ENCODE data around the gene ITFG2.

The ITFG2 gene

GRCh38 chr12:2832550-2833127 lies 20.2 kb downstream of the ITFG2 start:
- no peak for DNase-seq (ENCODE audit: low spot score)

- DNase-seq (ENCODE audit: low spot score), result no peak
Measured at GRCh38 chr12:2833327-2833726, 20.9 kb downstream of the ITFG2 start.

DNA sequence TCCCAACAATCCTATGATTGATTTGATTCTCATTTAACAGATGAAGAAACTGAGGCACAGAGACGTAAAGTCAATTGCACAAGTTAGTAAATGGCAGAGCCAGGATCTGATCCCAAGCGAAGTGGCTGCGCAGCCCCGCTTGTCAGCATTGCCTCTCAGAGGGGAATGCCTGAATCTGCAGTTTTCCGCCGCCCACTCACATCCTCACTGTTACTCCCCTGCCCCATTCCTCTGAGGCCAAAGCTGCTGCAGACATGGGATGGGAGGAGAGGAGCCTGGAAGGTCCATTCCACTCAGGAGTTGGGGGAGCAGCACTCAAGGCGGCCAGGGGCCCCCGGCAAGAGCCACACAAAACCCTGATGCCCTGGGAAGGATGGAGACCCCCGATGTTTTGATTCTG lies 21.3 kb downstream of the ITFG2 start:
- DNase-seq (ENCODE audit: low spot score), result no peak

DNA sequence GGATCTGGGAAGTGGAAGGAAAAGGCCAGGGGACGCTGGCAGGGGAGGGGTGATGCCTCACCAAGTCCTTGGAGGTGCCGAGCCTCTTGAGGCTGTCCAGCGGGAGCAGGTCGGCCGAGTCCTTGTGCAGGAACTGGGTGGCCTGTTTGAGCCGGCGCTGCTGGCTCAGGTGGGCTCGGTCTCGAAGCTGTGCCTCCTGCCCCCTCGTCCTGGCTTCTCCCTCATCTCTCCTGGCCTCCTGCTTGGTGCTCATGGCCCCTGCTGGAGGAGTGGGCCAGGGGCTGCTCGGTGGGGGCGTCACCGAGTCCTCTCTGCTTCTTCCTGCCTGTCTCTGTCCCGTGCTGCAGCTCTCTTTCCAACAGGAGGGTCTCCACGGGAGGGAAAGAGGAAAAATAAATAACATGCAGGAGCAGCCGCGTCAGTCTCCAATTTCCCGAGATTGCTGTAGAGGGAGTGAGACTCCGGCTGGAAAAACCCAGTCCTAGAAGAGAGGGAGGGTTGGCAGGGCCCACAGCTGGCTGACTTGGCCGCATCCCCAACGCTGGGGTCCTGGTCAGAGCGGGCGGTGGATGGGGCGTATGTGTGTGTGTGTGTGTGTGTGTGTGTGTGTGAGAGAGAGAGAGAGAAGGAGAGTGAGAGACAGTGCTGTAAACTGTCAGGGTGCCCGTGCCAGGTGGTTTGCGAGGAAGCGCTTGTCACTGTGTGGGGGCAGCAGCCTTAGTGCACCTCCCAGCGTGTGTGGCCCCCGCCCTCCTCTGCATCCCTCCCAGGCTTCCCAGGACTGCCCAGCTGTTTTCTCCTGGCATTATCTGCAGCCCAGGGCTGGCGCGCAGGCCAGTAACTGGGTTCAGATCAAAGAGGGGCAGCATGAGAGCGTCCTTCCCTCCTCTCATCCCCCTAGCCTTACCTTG lies 22.4 kb downstream of the ITFG2 start, which contains the start of gene NRIP2:
Gene NRIP2, minus strand, starts transcription at position 455 of the 911 bp plus-strand sequence. Its CDS starts 52 bp downstream, at position 403.
- no peak for DNase-seq (ENCODE audit: low spot score)

- peak; percentile 38 for DNase-seq (ENCODE audit: low spot score)
Measured at GRCh38 chr12:2835691-2836403, 23.4 kb downstream of the ITFG2 start.

DNA sequence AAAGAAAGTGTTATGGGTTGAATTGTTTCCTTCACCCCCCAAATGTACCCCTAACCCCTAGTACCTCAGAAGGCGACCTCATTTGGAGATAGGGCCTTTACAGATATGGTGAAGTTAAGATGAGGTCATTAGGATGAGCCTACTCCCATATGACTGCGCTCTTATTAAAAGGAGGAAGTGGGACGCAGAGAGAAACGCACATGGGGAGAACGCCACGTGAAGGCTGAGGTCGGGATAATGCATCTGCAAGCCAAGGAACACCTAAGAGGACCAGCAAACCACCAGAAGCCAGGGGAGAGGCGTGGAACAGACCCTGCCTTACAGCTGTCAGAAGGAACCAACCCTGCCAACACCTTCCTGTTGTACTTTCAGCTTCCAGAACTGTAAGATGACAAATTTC lies 24.1 kb downstream of the ITFG2 start:
- DNase-seq (ENCODE audit: low spot score), result no peak

DNA sequence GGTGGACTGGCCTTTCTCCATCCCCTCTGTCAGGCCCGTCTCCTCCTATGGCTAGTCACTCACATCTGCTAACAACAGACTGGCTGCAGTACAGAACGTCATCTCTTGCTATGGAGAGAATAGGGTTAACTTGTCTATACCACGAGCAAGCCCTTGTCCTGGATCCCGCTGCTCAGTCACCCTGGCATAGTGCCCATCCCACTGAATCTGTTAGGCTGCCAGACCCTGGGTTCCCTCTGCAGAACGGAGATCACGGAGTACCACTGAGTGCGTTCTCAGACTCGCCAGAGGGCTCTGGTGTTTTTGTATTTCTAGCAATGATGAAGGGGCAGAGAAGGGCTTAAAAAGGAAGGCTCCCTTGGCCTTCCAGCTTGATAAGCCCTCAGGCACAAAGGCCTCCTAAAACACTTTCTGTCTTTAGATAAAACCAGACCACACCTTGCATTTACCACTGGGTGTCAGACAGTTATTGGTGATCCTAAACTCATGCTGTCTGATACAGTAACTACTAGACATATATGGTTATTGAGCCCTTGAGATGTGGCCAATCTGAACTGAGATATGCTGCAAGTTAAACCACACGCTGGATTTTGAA lies 28.7 kb downstream of the ITFG2 start:
- DNase-seq (ENCODE audit: low spot score), result no peak

GRCh38 chr12:2842948-2843347 lies 30.5 kb downstream of the ITFG2 start:
- no peak for DNase-seq (ENCODE audit: low spot score)

- DNase-seq (ENCODE audit: low spot score), result no peak
Measured at GRCh38 chr12:2844786-2845185, 32.3 kb downstream of the ITFG2 start.

- no peak for DNase-seq (ENCODE audit: low spot score)
Measured at GRCh38 chr12:2845280-2845679, 32.8 kb downstream of the ITFG2 start.

DNA sequence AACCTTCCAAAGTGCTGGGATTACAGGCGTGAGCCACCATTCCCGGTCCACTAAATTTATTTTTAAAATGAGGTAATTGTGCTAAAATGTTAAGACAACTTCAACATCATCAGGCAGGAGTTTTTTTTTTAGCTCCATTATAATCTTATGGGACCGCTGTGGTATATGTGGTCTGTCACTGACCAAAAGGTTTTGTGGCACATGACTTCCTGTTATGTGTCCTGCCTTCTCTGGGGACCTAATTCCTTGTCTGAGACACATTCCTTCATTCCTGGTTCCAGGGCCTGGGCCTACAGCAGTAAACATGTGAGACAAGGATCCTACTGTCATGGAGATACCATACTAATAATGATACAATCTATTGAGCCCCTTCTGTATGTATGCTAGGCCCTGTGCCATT lies 39.5 kb downstream of the ITFG2 start:
- no peak for DNase-seq (ENCODE audit: low spot score)

GRCh38 chr12:2853626-2854025 lies 41.2 kb downstream of the ITFG2 start:
- peak; percentile 56 for DNase-seq (ENCODE audit: low spot score)

DNA sequence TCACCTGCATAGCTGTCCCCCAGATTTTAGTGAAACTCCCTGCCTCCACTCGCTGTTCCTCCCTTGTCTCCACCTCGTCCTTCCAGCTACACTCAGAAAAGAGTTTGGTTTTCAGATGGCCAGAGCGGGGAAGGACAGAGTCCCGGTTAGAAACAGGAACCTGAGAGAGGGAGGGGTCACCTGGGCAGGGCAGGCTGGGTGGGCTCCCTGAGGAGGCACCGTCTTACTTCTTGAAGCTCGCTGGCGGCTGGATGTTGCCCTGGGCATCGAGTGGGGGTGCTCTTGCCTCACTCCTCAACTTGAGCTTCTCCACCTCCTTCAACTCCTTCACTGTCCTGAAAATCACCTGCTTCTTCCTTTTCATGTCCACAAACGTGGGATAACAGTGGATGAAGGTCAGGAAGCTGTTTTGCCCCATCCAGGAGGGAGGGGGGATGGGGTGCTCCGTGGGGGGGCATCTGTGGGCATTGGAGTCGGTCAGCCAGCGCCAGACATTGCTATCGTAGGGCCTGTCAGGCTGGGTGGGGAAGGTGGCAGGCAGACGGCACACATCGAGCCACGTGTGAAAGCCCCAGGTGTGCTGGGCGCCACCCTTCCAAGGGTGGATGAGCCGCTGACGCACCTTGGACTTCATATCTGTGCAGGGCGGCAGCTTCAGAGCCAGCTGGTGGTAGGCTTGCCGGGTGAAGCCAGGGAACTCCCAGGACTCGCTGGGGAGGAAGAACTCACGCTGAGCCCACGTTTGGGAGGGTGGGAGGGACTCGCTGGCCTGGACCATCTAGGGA lies 42.4 kb downstream of the ITFG2 start:
- no peak for DNase-seq (ENCODE audit: low spot score)

GRCh38 chr12:2855546-2855945 lies 43.1 kb downstream of the ITFG2 start:
- DNase-seq (ENCODE audit: low spot score), result no peak

- peak; percentile 31 for DNase-seq (ENCODE audit: low spot score)
Measured at GRCh38 chr12:2856051-2856450, 43.6 kb downstream of the ITFG2 start.

DNA sequence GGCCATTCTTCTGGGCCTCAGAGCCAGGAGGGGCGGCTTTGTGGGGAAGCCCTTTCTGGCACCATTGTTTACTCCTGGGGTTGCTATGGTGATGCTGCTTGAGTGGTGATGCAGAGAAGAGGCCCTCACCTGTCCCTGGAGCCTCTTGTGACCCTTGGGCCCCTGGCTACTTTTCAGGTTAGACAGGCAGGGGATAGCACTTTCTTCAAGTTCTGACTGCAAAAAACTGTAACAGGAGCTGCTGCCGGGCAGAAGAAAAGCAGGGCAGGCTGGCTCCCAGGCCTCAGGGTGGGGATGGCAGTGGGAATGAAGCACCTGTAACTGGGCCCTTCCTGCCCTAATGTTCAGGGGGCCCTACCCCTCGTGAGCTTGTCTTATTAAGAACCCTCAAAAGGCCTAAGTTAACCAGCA lies 44.6 kb downstream of the ITFG2 start, which contains the start of gene TEX52:
Gene TEX52, minus strand, starts transcription at position 19 of the 411 bp plus-strand sequence. Its CDS starts 13 bp downstream, at position 6.
- peak; percentile 40 for DNase-seq (ENCODE audit: low spot score)

DNA sequence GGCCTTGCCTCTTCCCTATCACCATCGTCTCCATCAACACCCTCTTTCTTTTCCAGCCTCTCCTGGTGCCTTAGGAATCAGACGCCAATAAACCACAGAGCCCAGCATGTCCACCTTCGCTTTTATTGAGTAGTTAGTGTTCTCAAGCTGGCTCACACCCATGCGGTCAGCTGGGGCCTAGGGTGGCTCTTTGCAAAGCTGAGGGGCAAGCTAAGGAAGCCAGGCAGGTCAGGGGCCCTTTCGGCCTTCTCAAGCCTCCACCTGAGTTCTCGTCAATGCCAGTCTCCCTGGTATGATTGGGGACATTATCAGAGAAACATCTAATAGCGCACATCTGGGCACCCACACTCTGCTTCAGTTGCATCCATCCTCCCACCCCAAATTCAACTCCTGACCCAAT lies 45.1 kb downstream of the ITFG2 start:
- DNase-seq (ENCODE audit: low spot score), result no peak

DNA sequence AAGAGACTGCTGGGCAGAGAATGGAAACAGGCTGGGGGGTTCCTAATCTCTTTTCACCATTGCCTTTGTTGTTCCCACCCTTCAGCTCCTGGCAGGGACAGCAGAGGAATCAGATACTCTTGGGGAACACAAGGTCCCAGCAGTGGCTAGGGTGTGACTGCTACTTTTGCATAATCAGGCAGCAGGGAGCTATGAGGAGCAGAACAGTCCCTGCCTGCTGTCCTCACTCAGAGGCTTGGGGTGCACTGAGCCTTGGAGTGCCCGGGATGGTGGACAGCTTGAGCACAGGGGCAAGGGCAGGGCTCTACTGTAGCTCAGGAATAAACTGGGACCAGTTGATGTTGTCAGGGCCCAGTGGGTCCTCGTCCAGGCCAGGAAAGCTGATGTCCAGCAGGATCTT lies 45.9 kb downstream of the ITFG2 start:
- DNase-seq (ENCODE audit: low spot score), result no peak

DNA sequence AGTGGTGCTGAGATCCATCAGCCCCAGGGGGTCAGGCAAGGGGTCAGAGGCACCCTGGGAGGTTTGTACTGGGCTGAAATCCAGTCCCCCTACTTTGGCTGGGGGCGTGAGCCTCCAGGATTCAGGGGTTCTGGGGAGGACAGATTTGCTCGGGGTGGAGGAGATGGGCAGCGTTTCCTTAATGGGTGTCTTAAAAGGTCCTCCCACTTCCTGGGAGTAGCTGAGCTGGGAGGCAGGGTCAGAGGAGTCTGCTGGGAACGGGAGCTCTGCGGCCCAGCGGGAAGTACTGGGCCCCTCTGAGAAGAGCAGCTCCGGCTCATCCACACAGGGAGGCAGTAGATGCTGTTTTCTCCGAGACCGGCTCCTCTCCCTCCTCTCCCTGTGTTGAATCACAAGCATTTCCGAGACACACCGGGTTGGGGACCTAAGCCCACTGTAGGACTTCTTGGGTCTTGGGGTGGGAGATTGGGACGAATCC lies 46.5 kb downstream of the ITFG2 start:
- DNase-seq (ENCODE audit: low spot score), result no peak

GRCh38 chr12:2860170-2860569 lies 47.7 kb downstream of the ITFG2 start:
- DNase-seq (ENCODE audit: low spot score), result no peak

GRCh38 chr12:2862876-2863275 lies 50.4 kb downstream of the ITFG2 start:
- DNase-seq (ENCODE audit: low spot score), result no peak

All from NAMALWA (cell line).